Retinal pigment epithelial cell (primary cell): ENCODE results near the gene CD82.

Source experiments
- DNase-seq: peaks from one replicate; pipeline ENCODE4 v3.0.0-alpha.2; 2010; ENCODE audit warnings: low read depth
- H3K4me3 ChIP-seq: 2 replicates; pipeline ENCODE4 v1.5.1; 2011; ENCODE audit warnings: mild to moderate bottlenecking, low read length, control low read depth, moderate library complexity
- CTCF ChIP-seq: conservative IDR thresholded peaks from 2 replicates; pipeline ENCODE4 v1.5.1; 2011; ENCODE audit warnings: low read depth, low read length, control low read depth, inconsistent platforms

CD82 gene

DNA sequence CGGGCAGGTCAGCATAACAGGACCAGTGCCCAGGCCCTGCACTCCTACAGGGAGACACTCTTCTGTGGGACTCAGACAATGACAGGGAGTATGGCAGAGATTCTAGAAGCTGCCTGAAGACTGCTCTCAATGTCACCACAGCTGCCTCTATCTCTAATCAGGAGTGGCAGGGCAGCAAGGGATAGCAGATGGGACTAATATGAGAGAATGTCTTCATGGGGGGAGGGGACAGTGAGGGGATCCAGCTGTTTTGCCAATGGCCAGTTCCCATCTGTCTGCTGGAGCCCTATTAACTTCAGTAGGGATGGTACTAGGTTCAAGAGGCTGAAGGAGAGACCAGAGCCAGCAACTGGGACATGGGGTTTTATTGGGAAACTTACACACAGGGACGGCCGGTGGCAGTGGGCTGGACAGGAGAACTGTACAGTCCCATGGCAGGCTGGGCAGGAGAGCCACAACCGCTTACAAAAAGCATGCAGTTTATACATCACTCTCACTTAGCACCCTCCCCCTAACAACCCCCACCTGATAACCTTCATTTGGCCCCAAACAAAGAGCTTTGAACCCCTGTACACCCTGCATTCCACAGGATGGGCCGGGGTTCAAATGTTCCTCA, 2.5 kb upstream of the CD82 start:
- no peak for TF ChIP-seq CTCF
- H3K4me3 ChIP-seq, result no peak overlapping the region
- DNase-seq, result no peak

GRCh38 chr11:44563711-44564110, 1.8 kb upstream of the CD82 start:
- H3K4me3 ChIP-seq, result no peak overlapping the region
- TF ChIP-seq CTCF, result no peak
- DNase-seq, result no peak

GRCh38 chr11:44564166-44564565, 1.3 kb upstream of the CD82 start:
- H3K4me3 ChIP-seq, result peak overlapping the region; percentile 37
- TF ChIP-seq CTCF, result no peak
- no peak for DNase-seq

DNA sequence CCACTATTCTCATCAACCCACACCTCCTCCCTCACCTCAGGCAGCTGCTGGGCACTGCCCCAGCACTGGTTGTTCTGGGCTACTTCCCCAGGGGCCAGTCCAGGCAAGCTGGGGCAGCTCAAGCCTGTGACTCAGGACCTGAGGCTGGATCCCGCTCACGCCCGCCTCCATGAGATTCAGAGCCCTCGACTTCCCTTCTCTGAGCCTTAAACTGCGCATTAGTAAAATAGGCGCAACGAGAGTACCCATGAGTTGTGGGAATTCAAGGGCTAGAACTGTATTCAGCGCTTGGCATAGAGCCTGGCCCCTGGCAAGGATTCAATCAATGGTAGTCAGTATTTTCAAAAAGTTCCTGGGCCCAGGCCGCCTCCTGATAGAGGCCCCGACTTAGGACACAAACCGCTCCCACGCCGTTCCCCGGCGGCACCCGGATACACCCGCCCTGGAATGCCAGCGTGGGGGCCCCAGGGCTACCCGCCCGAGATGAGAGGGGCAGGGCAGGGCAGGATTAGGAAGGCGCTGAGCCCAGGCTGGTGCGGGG, 723 bp upstream of the CD82 start:
- H3K4me3 ChIP-seq, result peak overlapping the region; percentile 37
- TF ChIP-seq CTCF, result no peak
- peak; percentile 78 for DNase-seq

DNA sequence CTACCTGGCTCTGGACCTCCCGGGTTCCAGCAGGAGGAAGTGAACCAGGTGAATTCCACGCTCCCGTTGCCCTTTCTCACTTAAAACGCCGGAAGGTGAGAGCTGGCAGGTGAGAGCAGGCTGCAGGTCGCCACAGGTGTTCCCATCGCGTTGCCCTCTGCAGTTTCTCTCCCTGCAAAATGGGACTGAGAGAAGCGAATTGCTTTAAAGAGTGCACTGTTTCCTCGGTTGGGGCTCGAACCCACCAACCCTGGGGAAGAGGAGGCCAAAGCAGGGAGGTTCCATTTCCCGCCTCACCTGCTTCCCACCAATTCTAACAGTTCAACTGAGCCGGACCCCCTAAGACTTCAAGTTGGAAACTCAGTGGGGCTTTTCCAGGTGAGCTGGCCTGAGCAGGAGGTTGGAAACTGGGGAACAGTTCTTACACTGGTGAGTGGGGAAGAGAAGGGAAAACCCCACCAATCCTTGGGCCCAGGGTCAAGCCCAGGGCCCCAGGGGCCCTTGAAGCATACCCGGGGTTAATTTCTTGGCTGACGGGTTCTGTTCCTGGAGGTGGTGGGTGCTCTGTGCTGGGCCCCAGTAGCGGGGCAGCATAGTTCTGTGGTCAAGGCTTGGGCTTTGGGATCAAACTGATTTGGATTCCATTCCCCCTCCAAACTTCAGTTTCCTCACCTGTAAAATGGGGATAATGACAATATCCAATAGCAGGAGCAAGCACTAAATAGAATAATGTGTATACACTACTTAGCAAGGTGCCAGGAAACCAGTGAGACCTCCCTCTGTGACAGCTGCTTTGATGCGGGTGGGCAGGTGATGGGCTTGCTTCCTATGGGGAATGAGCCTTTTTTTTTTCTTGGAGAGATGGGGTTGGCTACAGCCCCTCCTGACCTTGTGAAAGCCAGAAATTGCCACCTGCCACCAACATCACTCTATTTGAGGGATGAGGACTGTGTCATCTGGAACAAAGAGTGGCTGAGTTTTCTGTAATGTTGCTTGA, 788 bp downstream of the CD82 start:
- H3K4me3 ChIP-seq, result peak overlapping the region; percentile 64
- no peak for DNase-seq
- TF ChIP-seq CTCF, result no peak

DNA sequence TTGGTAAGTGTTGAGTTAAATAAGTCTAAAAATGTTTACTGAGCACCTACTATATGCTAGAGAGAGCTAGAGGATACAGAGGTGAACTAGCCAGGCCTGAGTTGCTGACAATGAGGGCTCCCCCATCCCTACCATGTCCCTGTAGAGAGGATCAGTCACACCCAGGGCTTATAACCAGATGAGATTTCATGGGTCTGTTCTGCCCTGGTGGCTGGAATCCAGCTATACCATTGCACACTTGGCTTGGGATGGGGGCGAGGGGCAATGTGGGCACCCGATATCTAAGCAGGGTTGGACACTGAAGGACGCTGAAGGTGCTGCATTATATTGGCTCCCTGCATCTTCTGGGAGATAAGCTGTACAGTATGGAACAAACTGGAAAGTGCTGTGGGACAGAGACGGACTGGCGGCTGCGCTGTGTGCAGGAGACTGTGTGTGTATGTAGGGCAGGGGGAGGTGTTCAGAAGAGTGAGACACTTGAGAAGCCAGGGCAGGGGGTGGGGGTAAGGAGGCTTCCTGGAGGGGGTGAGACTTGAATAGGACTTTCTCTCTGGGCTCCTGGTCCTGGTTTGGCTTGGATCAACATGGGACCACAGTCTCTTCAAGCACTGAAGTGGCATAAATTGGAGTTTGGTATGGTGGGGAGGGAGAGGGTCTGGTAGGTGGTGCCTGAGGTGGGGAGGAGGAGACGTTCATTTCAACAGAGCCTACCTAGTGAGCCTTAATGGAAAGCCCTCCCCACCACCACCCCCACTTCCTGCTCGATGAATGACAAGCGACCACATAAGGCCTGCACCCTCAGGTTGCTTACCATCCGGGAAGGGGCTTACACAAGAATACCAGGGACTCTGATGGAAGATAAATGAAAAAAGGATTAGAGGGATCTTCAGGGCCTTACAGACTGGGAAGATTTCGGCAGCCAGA, 1.8 kb downstream of the CD82 start:
- no peak for DNase-seq
- peak; percentile 10 for TF ChIP-seq CTCF

More for the DNA sequence above, 1.8 kb downstream of the CD82 start:
- no peak overlapping the region for H3K4me3 ChIP-seq
